ENCODE measurements around the gene STX12. TPM values are rescaled to one million over a fixed set of nuclear protein-coding genes. Genes with fewer than 3 reads are reported as not detected.
A peak's percentile ranks its signal among the peaks of the same experiment; 100 is the strongest.

The STX12 gene
- total RNA-seq, 1 experiment from 2014 or later, result 19.6 TPM

GRCh38 chr1:27760426-27760825 is 12.6 kb upstream of the STX12 start:
- no peak overlapping the region for H3K4me3 ChIP-seq (ENCODE audit: low read depth, low read length)
- Mint-ChIP-seq H3K4me3 (ENCODE audit: unreplicated experiment) (no peak overlapping the region), H3K4me1 (ENCODE audit: low read depth, unreplicated experiment) (no peaks in the 10 kb centered on the region), H3K27me3 (ENCODE audit: insufficient read depth, unreplicated experiment) (no peaks in the 10 kb centered on the region), H3K36me3 (ENCODE audit: insufficient read depth, unreplicated experiment) (peaks cover 17% of the 10 kb centered on the region), H3K9me3 (ENCODE audit: unreplicated experiment) (no peaks in the 10 kb centered on the region), H3K27ac (ENCODE audit: unreplicated experiment) (no peak overlapping the region)
- ChIA-PET POLR2A (interaction anchor here (0.8 kb wide), 1 partner anchor 13 kb away, joined by 4 read pairs; the partner anchor contains the start of gene STX12), CTCF (interaction anchor here (0.7 to 1.4 kb wide), 6 partner anchors 13 to 705 kb away, joined by 3 to 20 read pairs (median 4); partner anchors contain the start of genes FAM76A, PPP1R8 and STX12)
- H3K4me1 ChIP-seq, result no peaks in the 10 kb centered on the region
- DNase-seq, result peak; percentile 35 to 36
- H3K27me3 ChIP-seq (replicated peaks; ENCODE audit: control insufficient read depth, insufficient read depth, low read length), result no peaks in the 10 kb centered on the region
- TF ChIP-seq CTCF (IDR thresholded peaks at IDR 0.05; ENCODE audit: insufficient read depth in 1 of 2, low read depth in 1 of 2, low read length in 1 of 2, severe bottlenecking in 1 of 2, unreplicated experiment in 1 of 2), result peak in 1 of 2 experiments; percentile 28
- no peaks in the 10 kb centered on the region for H3K36me3 ChIP-seq (ENCODE audit: control insufficient read depth, insufficient read depth, low read length)
- intact Hi-C loops (cut with micrococcal nuclease; ENCODE audit: unreplicated experiment), result loop anchor here (1.0 kb wide), 1 partner anchor 70 kb away; the partner anchor contains the start of gene PPP1R8
- no TSS peak for BruUV-seq (replicated peaks)
- H3K9me3 ChIP-seq, result no peaks in the 10 kb centered on the region

- POLR2A ChIA-PET, result no interaction called here
- BruUV-seq (replicated peaks), result no TSS peak
- CTCF ChIA-PET, result no interaction called here
- H3K4me1 ChIP-seq, result no peaks in the 10 kb centered on the region
- no peak overlapping the region for H3K4me3 Mint-ChIP-seq (ENCODE audit: unreplicated experiment)
- H3K36me3 ChIP-seq (ENCODE audit: control insufficient read depth, insufficient read depth, low read length), result no peaks in the 10 kb centered on the region
- H3K4me3 ChIP-seq (ENCODE audit: low read depth, low read length), result no peak overlapping the region
- H3K9me3 ChIP-seq, result no peaks in the 10 kb centered on the region
- H3K27ac Mint-ChIP-seq (ENCODE audit: unreplicated experiment), result no peak overlapping the region
- H3K4me1 Mint-ChIP-seq (ENCODE audit: low read depth, unreplicated experiment), result no peaks in the 10 kb centered on the region
- H3K36me3 Mint-ChIP-seq (ENCODE audit: insufficient read depth, unreplicated experiment), result peaks cover 13% of the 10 kb centered on the region
- no peaks in the 10 kb centered on the region for H3K27me3 Mint-ChIP-seq (ENCODE audit: insufficient read depth, unreplicated experiment)
- TF ChIP-seq CTCF (IDR thresholded peaks at IDR 0.05; ENCODE audit: insufficient read depth in 1 of 2, low read depth in 1 of 2, low read length in 1 of 2, severe bottlenecking in 1 of 2, unreplicated experiment in 1 of 2), result no peak
- H3K27me3 ChIP-seq (replicated peaks; ENCODE audit: control insufficient read depth, insufficient read depth, low read length), result no peaks in the 10 kb centered on the region
- intact Hi-C loops (cut with micrococcal nuclease; ENCODE audit: unreplicated experiment), result no loop called here
- H3K9me3 Mint-ChIP-seq (ENCODE audit: unreplicated experiment), result no peaks in the 10 kb centered on the region
- DNase-seq, result no peak
These were observed 11.0 kb upstream of the STX12 start for GRCh38 chr1:27762033-27762432.

GRCh38 chr1:27763358-27763757 is 9.7 kb upstream of the STX12 start:
- Mint-ChIP-seq H3K27me3 (ENCODE audit: insufficient read depth, unreplicated experiment) (no peaks in the 10 kb centered on the region), H3K36me3 (ENCODE audit: insufficient read depth, unreplicated experiment) (peaks cover 13% of the 10 kb centered on the region), H3K27ac (ENCODE audit: unreplicated experiment) (no peak overlapping the region), H3K9me3 (ENCODE audit: unreplicated experiment) (no peaks in the 10 kb centered on the region), H3K4me1 (ENCODE audit: low read depth, unreplicated experiment) (no peaks in the 10 kb centered on the region), H3K4me3 (ENCODE audit: unreplicated experiment) (no peak overlapping the region)
- no peaks in the 10 kb centered on the region for H3K4me1 ChIP-seq
- CTCF ChIA-PET, result interaction anchor here (0.6 kb wide), 1 partner anchor 144 kb away, joined by 3 read pairs; no protein-coding TSS in a partner anchor
- H3K9me3 ChIP-seq, result no peaks in the 10 kb centered on the region
- no peak for TF ChIP-seq CTCF (IDR thresholded peaks at IDR 0.05; ENCODE audit: insufficient read depth in 1 of 2, low read depth in 1 of 2, low read length in 1 of 2, severe bottlenecking in 1 of 2, unreplicated experiment in 1 of 2)
- no peak overlapping the region for H3K4me3 ChIP-seq (ENCODE audit: low read depth, low read length)
- H3K27me3 ChIP-seq (replicated peaks; ENCODE audit: control insufficient read depth, insufficient read depth, low read length), result no peaks in the 10 kb centered on the region
- DNase-seq, result no peak
- H3K36me3 ChIP-seq (ENCODE audit: control insufficient read depth, insufficient read depth, low read length), result no peaks in the 10 kb centered on the region
- intact Hi-C loops (cut with micrococcal nuclease; ENCODE audit: unreplicated experiment), result no loop called here
- POLR2A ChIA-PET, result no interaction called here
- BruUV-seq (replicated peaks), result no TSS peak

All from Caco-2 (cell line).